Kidney (tissue), 14 donors: Measurements from ENCODE around the gene HRH2. TPM values are rescaled to one million over a fixed set of nuclear protein-coding genes. Genes with fewer than 3 reads are reported as not detected.

ENCODE experiments used
- DNase-seq, 5 donors: peaks; one replicate each; pipeline ENCODE4 v3.0.0-alpha.2; 2013 to 2020
- FAIRE-seq: peaks from 2 replicates; lab custom pipeline; 2012; peaks lifted over from hg19 to GRCh38; lab: Jason Lieb, UNC
- H3K27ac ChIP-seq, 2 donors: one replicate each; pipeline ENCODE4 v1.7.0; 2013; ENCODE audit warnings: low read depth in 2 of 2, low read length in 2 of 2, inconsistent platforms in 1 of 2
- H3K27me3 ChIP-seq: one replicate; pipeline ENCODE4 v1.7.1; 2013; ENCODE audit warnings: low read length, inconsistent platforms; ENCODE audit not compliant: control insufficient read depth, insufficient read depth
- H3K36me3 ChIP-seq, 3 donors: one replicate each; pipeline versions ENCODE4 v1.7.0 to v1.7.1; 2013; ENCODE audit warnings: low read length in 3 of 3, control low read depth in 1 of 3, inconsistent platforms in 1 of 3; ENCODE audit not compliant: insufficient read depth in 3 of 3, control insufficient read depth in 2 of 3
- H3K4me1 ChIP-seq, 3 donors: one replicate each; pipeline versions ENCODE4 v1.7.0 to v1.7.1; 2013; ENCODE audit warnings: low read length in 3 of 3, inconsistent platforms in 1 of 3, low read depth in 1 of 3; ENCODE audit not compliant: control insufficient read depth in 2 of 3, insufficient read depth in 2 of 3
- H3K4me3 ChIP-seq, 3 donors: one replicate each; pipeline versions ENCODE4 v1.7.0 to v1.8.1; 2013; ENCODE audit warnings: low read length in 3 of 3, control low read depth in 1 of 3, inconsistent platforms in 1 of 3
- H3K9ac ChIP-seq, 3 donors: one replicate each; pipeline versions ENCODE4 v1.7.0 to v1.7.1; 2013; ENCODE audit warnings: low read length in 3 of 3, control low read depth in 1 of 3, inconsistent platforms in 1 of 3
- H3K9me3 ChIP-seq, 3 donors: one replicate each; pipeline versions ENCODE4 v1.7.0 to v1.7.1; 2013; ENCODE audit warnings: low read length in 3 of 3, control low read depth in 1 of 3, inconsistent platforms in 1 of 3; ENCODE audit not compliant: control insufficient read depth in 2 of 3, insufficient read depth in 1 of 3
- CTCF ChIP-seq: IDR thresholded peaks from 3 replicates; pipeline ENCODE4 v1.5.1; 2012; ENCODE audit warnings: mild to moderate bottlenecking, moderate library complexity, borderline replicate concordance; ENCODE audit not compliant: insufficient read depth; ENCODE audit errors: extremely low read depth
- intact Hi-C: fragments of 100-400 bp; cut with DNase I; formaldehyde crosslinking; loops from one replicate; pipeline ENCODE4 v1.11.1; 2022
- polyA plus RNA-seq: library from polyadenylated mRNA; stranded (reverse); fragments of 350-450 nt; fragmentation: Illumina TruSeq; extraction: RNeasy Lipid Tissue Mini Kit (QIAGEN cat#74804); gene quantifications from one replicate; pipeline ENCODE4 v1.2.3, GENCODE V29; 2014; ENCODE audit warnings: low read depth, low replicate concordance; ENCODE audit not compliant: insufficient read depth
- total RNA-seq: library from RNA; stranded (reverse); fragmentation: NEBNext Ultra II Directional; extraction: Animal tissue kit (Norgen Biotek cat#: 25700); gene quantifications from one replicate; pipeline ENCODE4 v1.2.1, GENCODE V29; 2021
- donor health status: control.
- donor health status: control.
- donor health status: control.
- donor health status: control.
- donor health status: control.
- donor health status: DM: yes; HTN: yes; CAD: no.
- donor health status: Normal renal cell carcinoma (clear cell type).

The HRH2 gene
- total and polyA plus RNA-seq, 2 donors from 2014 or later = 1.9 to 10.6 TPM

GRCh38 chr5:175747539-175748060 is 89.7 kb downstream of the HRH2 start:
- DNase-seq (peak in 1 of 5 donors; percentile 8), FAIRE-seq (no peak)
- no peaks in the 10 kb centered on the region for H3K4me1 ChIP-seq
- H3K9me3 ChIP-seq = no peaks in the 10 kb centered on the region
- no peak overlapping the region for H3K9ac ChIP-seq
- no peaks in the 10 kb centered on the region for H3K36me3 ChIP-seq
- H3K27me3 ChIP-seq = no peaks in the 10 kb centered on the region
- intact Hi-C loops = no loop called here
- no peak for TF ChIP-seq CTCF
- no peak overlapping the region for H3K27ac ChIP-seq
- H3K4me3 ChIP-seq = no peak overlapping the region

GRCh38 chr5:175748650-175749049 is 90.8 kb downstream of the HRH2 start:
- H3K9me3 ChIP-seq = no peaks in the 10 kb centered on the region
- no peaks in the 10 kb centered on the region for H3K4me1 ChIP-seq
- DNase-seq = peak in 1 of 5 donors; percentile 29
- no peaks in the 10 kb centered on the region for H3K36me3 ChIP-seq
- H3K9ac ChIP-seq = no peak overlapping the region
- FAIRE-seq = no peak
- no peak overlapping the region for H3K4me3 ChIP-seq
- no peaks in the 10 kb centered on the region for H3K27me3 ChIP-seq
- intact Hi-C loops = no loop called here
- H3K27ac ChIP-seq = no peak overlapping the region
- no peak for TF ChIP-seq CTCF

- Histone ChIP-seq H3K27me3 (no peaks in the 10 kb centered on the region), H3K4me3 (no peak overlapping the region), H3K36me3 (no peaks in the 10 kb centered on the region), H3K9me3 (no peaks in the 10 kb centered on the region), H3K27ac (no peak overlapping the region), H3K9ac (no peak overlapping the region), H3K4me1 (no peaks in the 10 kb centered on the region)
- TF ChIP-seq CTCF = no peak
- peak in 1 of 5 donors; percentile 32 for DNase-seq
- intact Hi-C loops = no loop called here
- FAIRE-seq = no peak
Measured at GRCh38 chr5:175749591-175749990, 91.7 kb downstream of the HRH2 start.

GRCh38 chr5:175750511-175750931 is 92.7 kb downstream of the HRH2 start:
- TF ChIP-seq CTCF = no peak
- no peaks in the 10 kb centered on the region for H3K36me3 ChIP-seq
- H3K4me1 ChIP-seq = no peaks in the 10 kb centered on the region
- no peaks in the 10 kb centered on the region for H3K27me3 ChIP-seq
- no peak overlapping the region for H3K27ac ChIP-seq
- H3K9ac ChIP-seq = no peak overlapping the region
- FAIRE-seq = no peak
- no peaks in the 10 kb centered on the region for H3K9me3 ChIP-seq
- intact Hi-C loops = no loop called here
- no peak overlapping the region for H3K4me3 ChIP-seq
- DNase-seq = peak in 2 of 5 donors; percentile 3 to 59
